Measurements from ENCODE around the gene BIVM. TPM values are rescaled to one million over a fixed set of nuclear protein-coding genes. Genes with fewer than 3 reads are reported as not detected.

The BIVM gene
- total RNA-seq, 1 donor from 2014 or later = 16.6 TPM

DNA sequence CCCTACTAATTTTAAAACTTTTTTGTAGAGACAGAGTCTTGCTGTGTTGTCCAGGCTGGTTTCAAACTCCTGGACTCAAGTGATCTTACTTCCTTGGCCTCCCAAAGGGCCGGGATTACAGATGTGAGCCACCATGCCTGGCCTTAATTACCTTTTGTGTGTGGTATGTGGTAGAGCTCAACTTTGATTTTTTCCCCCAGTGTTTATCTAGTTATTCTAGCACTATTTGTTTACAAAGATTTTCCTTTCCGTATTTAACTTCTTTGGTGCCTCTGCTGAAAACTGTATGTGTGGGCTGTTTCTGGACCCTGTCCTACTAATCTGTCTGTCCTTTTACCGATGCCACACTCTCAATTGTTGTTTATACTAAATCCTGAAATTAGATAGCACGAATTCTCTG, 37.6 kb downstream of the BIVM start:
- Mint-ChIP-seq H3K9me3 (ENCODE audit: unreplicated experiment) (no peaks in the 10 kb centered on the region), H3K4me1 (ENCODE audit: unreplicated experiment) (no peaks in the 10 kb centered on the region), H3K27ac (ENCODE audit: unreplicated experiment) (no peak overlapping the region), H3K4me3 (ENCODE audit: unreplicated experiment) (no peak overlapping the region), H3K36me3 (ENCODE audit: low read depth, unreplicated experiment) (peaks cover 17% of the 10 kb centered on the region), H3K27me3 (ENCODE audit: unreplicated experiment) (no peaks in the 10 kb centered on the region)
- DNase-seq (ENCODE audit: low spot score) = no peak
- TF ChIP-seq, protein P1, sequence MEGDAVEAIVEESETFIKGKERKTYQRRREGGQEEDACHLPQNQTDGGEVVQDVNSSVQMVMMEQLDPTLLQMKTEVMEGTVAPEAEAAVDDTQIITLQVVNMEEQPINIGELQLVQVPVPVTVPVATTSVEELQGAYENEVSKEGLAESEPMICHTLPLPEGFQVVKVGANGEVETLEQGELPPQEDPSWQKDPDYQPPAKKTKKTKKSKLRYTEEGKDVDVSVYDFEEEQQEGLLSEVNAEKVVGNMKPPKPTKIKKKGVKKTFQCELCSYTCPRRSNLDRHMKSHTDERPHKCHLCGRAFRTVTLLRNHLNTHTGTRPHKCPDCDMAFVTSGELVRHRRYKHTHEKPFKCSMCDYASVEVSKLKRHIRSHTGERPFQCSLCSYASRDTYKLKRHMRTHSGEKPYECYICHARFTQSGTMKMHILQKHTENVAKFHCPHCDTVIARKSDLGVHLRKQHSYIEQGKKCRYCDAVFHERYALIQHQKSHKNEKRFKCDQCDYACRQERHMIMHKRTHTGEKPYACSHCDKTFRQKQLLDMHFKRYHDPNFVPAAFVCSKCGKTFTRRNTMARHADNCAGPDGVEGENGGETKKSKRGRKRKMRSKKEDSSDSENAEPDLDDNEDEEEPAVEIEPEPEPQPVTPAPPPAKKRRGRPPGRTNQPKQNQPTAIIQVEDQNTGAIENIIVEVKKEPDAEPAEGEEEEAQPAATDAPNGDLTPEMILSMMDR (IDR thresholded peaks at IDR 0.05; ENCODE audit: unreplicated experiment) = no peak

DNA sequence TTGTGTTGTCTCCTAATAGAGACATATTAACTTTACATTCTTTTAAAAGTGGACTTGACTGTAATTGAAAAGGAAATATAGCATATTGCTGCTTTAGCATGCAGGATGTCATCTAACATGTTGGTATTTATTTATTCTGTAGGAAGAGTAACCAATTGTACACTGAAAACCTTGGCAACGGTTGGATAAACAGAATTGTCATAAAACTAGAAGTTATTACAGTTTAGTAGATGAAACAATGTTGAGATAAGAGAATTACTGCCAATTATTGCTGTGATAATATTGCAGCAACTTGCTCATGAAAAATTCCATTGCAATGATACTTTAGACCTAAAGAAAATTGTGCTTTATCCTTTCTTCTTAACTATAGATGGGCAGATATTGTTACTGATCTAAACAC, 39.4 kb downstream of the BIVM start:
- no peak for DNase-seq (ENCODE audit: low spot score)
- TF ChIP-seq, protein P1 (IDR thresholded peaks at IDR 0.05; ENCODE audit: unreplicated experiment) = no peak
- no peak overlapping the region for H3K27ac Mint-ChIP-seq (ENCODE audit: unreplicated experiment)
- peaks cover 2% of the 10 kb centered on the region for H3K27me3 Mint-ChIP-seq (ENCODE audit: unreplicated experiment)
- no peaks in the 10 kb centered on the region for H3K9me3 Mint-ChIP-seq (ENCODE audit: unreplicated experiment)
- no peak overlapping the region for H3K4me3 Mint-ChIP-seq (ENCODE audit: unreplicated experiment)
- no peaks in the 10 kb centered on the region for H3K4me1 Mint-ChIP-seq (ENCODE audit: unreplicated experiment)
- H3K36me3 Mint-ChIP-seq (ENCODE audit: low read depth, unreplicated experiment) = peaks cover 13% of the 10 kb centered on the region

DNA sequence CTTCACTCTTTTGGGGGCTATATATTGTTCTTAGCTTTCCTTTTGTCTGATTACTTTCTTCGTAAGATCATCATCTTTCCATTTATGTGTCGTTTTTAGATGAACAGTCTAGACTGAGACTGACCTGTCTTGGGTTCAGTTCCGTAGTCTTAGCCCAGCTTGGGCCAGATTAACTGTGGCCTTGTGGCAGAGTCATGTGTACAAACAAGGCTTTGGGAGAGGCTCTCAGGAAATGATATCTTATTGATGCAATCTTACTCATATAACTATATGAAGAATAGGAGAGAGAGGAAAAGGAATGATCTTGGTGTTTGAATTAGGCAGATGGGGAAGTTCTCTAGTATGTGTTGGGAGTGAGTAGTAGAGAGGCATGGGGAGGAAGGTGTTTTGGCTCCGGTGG, 40.1 kb downstream of the BIVM start:
- TF ChIP-seq, protein P1 (IDR thresholded peaks at IDR 0.05; ENCODE audit: unreplicated experiment) = no peak
- Mint-ChIP-seq H3K9me3 (ENCODE audit: unreplicated experiment) (no peaks in the 10 kb centered on the region), H3K4me1 (ENCODE audit: unreplicated experiment) (no peaks in the 10 kb centered on the region), H3K27ac (ENCODE audit: unreplicated experiment) (no peak overlapping the region), H3K36me3 (ENCODE audit: low read depth, unreplicated experiment) (peaks cover 13% of the 10 kb centered on the region), H3K27me3 (ENCODE audit: unreplicated experiment) (peaks cover 2% of the 10 kb centered on the region), H3K4me3 (ENCODE audit: unreplicated experiment) (no peak overlapping the region)
- no peak for DNase-seq (ENCODE audit: low spot score)

DNA sequence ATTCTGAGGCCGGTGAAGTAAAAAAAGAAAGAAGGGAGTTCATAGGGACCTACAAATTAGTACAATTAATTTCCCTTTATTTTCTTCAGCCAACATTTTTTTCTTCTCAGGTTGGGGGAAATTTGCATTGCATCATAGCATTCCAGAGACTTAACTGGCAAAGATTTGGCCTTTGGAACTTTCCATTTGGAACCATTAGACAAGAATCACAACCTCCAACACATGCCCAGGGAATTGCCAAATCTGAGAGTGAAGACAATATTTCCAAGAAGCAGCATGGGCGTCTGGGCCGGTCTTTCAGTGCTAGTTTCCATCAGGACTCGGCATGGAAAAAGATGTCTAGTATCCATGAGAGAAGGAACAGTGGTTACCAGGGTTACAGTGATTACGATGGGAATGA, 40.5 kb downstream of the BIVM start:
- H3K4me3 Mint-ChIP-seq (ENCODE audit: unreplicated experiment) = no peak overlapping the region
- peaks cover 13% of the 10 kb centered on the region for H3K36me3 Mint-ChIP-seq (ENCODE audit: low read depth, unreplicated experiment)
- no peaks in the 10 kb centered on the region for H3K4me1 Mint-ChIP-seq (ENCODE audit: unreplicated experiment)
- TF ChIP-seq, protein P1 (IDR thresholded peaks at IDR 0.05; ENCODE audit: unreplicated experiment) = no peak
- DNase-seq (ENCODE audit: low spot score) = no peak
- H3K27ac Mint-ChIP-seq (ENCODE audit: unreplicated experiment) = no peak overlapping the region
- no peaks in the 10 kb centered on the region for H3K9me3 Mint-ChIP-seq (ENCODE audit: unreplicated experiment)
- H3K27me3 Mint-ChIP-seq (ENCODE audit: unreplicated experiment) = peaks cover 2% of the 10 kb centered on the region

DNA sequence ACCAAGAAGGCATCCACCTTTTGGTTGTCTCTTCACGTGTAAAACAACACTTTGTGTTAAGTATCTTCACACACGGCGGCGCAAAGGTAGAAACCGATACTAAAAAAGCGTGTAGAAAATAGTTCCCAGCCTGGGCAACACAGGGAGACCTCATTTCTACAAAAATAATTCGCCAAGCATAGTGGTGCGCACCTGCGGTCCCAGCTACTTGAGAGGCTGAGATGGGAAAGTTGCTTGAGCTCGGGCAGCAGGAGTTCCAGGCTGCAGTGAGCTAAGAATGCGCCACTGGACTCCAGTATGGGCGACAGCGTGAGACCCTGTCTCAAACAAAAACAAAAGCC, 46.3 kb downstream of the BIVM start:
- TF ChIP-seq, protein P1 (IDR thresholded peaks at IDR 0.05; ENCODE audit: unreplicated experiment) = no peak
- Mint-ChIP-seq H3K27me3 (ENCODE audit: unreplicated experiment) (peaks cover 4% of the 10 kb centered on the region), H3K27ac (ENCODE audit: unreplicated experiment) (peak overlapping the region; percentile 71), H3K4me3 (ENCODE audit: unreplicated experiment) (peak overlapping the region; percentile 96), H3K36me3 (ENCODE audit: low read depth, unreplicated experiment) (no peaks in the 10 kb centered on the region), H3K4me1 (ENCODE audit: unreplicated experiment) (peaks cover 23% of the 10 kb centered on the region), H3K9me3 (ENCODE audit: unreplicated experiment) (no peaks in the 10 kb centered on the region)
- DNase-seq (ENCODE audit: low spot score) = no peak
